Right hindlimb (tissue), 1 donor: ENCODE measurements around the gene CNOT6.
"Not testable (repeated sequence)": the region's sequence is repeated elsewhere in the genome, so short reads cannot be mapped to it uniquely, and the experiment has no call there.

Source experiments
- DNase-seq: peaks from one replicate; pipeline ENCODE4 v3.0.0-alpha.2; 2018

Gene CNOT6

DNA sequence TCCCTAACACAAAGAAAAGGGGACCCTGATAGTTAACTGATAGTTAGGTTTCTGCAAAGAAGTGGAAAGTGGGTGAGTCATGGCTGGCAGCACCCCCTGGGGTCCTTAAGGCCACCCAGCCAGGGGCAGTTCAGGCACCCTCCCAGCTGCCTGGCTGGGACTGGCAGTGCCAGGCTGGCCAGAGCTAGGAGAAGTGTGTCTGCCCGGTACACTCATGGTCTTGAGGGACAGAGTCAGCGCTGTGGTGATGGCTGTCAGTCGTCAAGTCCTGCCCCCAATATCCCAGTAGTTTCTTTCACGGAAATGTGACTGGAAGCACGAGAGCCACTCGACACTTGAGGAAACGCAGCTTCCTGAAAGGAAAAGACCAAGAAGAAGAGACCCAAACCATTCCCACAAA is 22.3 kb upstream of the CNOT6 start:
- DNase-seq = no peak

GRCh38 chr5:180472269-180472668 is 21.9 kb upstream of the CNOT6 start:
- no peak for DNase-seq

GRCh38 chr5:180473386-180473785 is 20.8 kb upstream of the CNOT6 start:
- DNase-seq = not testable (repeated sequence)

DNA sequence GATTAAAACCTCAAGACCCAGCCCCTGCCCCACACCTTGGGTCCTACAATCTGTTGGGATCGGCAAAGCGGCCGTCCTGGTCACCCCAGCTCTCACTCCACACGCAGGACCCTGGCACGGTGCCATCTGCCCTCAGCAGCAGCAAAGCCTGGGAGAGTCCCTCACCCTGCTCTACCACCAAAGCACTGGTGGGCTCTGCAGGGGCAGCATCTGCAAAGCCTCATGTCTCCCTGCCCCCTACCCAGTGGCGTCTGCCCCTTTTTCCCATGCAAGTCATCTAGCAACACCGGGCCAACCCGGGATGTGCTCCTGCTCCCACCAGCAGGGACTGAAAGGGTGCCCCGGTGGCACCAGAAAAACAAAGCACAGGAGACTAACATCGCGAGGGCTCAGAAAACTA is 19.6 kb upstream of the CNOT6 start:
- no peak for DNase-seq

DNA sequence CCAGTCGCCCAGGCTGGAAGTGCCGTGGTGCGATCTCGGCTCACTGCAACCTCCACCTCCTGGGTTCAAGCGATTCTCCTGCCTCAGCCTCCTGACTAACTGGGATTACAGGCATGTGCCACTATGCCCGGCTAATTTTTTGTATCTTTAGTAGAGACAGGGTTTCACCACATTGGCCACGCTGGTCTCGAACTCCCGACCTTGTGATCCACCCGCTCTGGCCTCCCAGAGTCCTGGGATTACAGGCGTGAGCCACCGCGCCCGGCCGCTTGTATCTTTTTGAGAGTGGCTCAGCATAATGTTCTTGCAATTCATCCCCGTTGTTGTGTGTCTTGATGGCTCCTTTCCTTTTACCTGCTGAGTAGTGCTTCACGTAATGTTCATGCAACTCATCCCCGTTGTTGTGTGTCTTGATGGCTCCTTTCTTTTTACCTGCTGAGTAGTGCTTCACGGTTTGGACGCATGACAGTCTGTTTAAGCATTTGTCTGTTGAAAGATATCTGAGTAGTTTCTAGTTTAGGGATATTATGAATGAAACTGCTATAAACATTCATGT is 18.1 kb upstream of the CNOT6 start:
- DNase-seq = not testable (repeated sequence)

- DNase-seq = no peak
Observed at GRCh38 chr5:180484813-180485212, 9.4 kb upstream of the CNOT6 start.

- DNase-seq = no peak
Observed at GRCh38 chr5:180486636-180487149, 7.5 kb upstream of the CNOT6 start.

DNA sequence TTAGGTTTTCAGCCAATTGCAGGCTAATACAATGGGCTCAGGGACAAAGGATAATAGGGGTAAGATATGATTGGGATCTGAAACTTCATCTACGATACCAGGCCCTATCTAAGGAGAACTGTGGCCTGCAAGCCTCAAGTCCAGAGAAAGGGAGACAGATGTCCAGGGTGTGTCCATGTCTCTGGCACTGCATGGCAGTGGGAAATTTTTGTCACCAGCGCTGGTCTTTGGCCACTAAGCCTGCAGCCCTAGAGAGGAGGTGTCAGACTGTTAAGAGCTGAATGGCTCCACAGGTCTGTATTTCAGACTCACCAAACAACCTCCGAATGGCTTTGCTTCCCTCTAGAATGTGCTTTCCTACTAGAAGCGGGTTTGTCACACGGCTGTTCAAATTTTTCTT is 6.6 kb upstream of the CNOT6 start:
- no peak for DNase-seq

DNA sequence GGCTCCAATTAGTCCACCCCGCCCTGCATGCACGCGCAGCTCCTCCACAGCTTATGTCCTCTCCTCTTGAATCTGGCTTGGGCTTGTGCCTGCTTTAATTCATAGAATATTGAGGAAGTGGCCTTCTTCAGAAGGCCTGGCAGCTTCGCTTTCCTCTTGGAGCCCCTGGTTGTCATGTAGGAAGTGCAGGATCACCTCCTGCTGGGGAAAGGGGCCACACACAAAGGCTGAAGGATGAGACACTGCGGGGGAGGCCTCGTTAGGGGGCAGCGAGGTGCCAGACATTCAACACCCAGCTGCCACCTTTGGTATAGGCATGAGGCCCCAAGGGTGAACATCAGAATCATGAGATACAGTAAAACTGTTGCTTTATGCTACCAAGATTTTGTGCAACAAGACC is 2.7 kb upstream of the CNOT6 start:
- DNase-seq = no peak

GRCh38 chr5:180492226-180492903 is 1.8 kb upstream of the CNOT6 start:
- no peak for DNase-seq

DNA sequence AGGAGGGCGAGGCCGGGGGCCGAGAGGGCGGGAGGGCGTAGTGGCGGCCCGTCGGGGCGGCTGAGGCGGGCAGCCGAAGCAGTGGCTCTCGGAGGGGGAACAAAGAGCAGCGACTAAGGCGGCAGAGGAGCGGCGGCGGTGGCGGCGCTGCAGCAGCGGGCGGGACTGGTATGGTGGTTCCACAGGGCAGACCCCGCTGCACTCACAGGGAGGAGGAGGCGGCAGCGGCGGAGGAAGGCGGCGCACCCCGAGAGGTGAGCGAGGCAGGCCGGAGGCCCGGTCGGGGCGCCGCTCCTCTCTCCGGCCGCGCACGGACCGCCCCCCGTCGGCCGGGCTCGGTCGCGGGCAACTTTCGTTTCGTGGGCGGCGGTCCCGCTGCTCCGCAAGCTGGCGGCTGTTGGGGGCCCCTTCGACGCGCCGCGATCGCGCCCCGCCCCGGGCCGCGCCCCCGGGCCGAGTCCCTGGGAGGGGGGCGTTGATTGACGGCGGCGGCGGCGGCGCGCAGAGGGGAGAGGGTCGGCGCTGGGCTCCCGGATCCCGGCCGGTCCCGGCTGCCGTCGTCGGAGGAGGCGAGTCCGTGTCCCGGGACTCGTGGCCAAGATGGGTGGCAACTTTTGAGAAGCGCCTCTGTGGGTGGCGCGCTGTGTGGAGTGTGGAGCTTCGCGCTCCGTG is 467 bp downstream of the CNOT6 start:
- peak; percentile 62 for DNase-seq

- no peak for DNase-seq
Observed at GRCh38 chr5:180495292-180495691, 1.1 kb downstream of the CNOT6 start.

- DNase-seq = no peak
Observed at GRCh38 chr5:180495991-180496741, 2.0 kb downstream of the CNOT6 start.

GRCh38 chr5:180496806-180497205 is 2.6 kb downstream of the CNOT6 start:
- DNase-seq = not testable (repeated sequence)

DNA sequence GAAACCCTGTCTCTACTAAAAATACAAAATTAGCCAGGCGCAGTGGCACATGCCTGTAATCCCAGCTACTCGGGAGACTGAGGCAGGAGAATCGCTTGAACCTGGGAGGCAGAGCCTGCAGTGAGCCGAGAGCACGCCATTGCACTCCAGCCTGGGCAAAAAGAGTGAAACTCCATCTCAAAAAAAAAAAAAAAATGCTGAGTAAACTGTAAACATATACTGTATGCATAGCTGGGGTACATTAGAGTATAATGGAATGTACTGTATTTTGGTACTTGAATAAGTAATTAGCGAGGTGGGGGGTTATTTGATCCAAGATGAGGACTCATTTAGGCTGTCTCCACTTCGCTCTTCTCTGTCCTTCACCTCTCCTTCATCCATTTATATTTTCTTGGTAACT is 3.7 kb downstream of the CNOT6 start:
- DNase-seq = not testable (repeated sequence)

- DNase-seq = no peak
Observed at GRCh38 chr5:180498378-180498777, 4.2 kb downstream of the CNOT6 start.

GRCh38 chr5:180499684-180500083 is 5.5 kb downstream of the CNOT6 start:
- DNase-seq = no peak

DNA sequence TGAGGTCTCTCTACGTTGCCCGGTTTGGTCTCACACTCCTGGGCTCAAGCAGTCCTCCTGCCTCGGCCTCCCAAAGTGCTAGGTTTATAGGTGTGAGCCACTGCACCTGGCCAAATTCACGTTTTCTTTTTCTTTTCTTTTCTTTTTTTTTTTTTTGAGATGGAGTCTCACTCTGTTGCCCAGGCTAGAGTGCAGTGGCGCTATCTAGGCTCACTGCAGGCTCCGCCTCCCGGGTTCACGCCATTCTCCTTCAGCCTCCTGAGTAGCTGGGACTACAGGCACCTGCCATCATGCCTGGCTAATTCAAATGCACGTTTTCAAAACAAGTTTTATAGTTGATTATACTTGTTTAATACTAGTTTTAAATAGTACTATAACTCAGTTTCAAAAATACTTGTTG is 6.1 kb downstream of the CNOT6 start:
- DNase-seq = not testable (repeated sequence)

GRCh38 chr5:180507661-180508060 is 13.5 kb downstream of the CNOT6 start:
- no peak for DNase-seq

GRCh38 chr5:180515294-180515693 is 21.1 kb downstream of the CNOT6 start:
- DNase-seq = no peak

- not testable (repeated sequence) for DNase-seq
Observed at GRCh38 chr5:180515974-180516373, 21.8 kb downstream of the CNOT6 start.

DNA sequence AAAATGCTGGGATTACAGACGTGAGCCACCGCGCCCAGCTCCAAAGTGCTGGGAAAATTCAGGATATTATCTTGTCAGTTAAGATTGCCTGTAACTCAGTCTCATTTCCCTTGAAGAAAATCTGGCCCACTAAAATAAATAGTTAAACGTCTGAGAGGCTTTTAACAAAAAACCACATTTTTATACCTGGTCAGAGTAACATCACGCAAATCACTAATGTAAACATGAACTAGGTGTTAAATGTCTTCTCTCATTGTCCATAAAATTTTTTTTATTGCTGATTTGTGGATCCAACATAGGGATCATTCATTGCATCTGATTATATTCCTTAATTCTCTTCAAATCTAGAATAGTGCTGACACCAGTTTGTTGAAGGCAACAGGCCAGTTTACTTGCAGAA is 22.3 kb downstream of the CNOT6 start:
- no peak for DNase-seq

- no peak for DNase-seq
Observed at GRCh38 chr5:180519098-180519497, 24.9 kb downstream of the CNOT6 start.
